ENCODE measurements around the gene C2CD2.

- no peak for TF ChIP-seq CTCF (IDR thresholded peaks at IDR 0.05 in 4 of 5, conservative IDR thresholded peaks at IDR 0.05 in 1 of 5)
- TF ChIP-seq POLR2A (IDR thresholded peaks at IDR 0.05) = no peak
Observed at GRCh38 chr21:41977034-41977950, 23.5 kb upstream of the C2CD2 start.

Data from gastrocnemius medialis (tissue), 4 donors.